ENCODE measurements around the gene TIPIN. TPM values are rescaled to one million over a fixed set of nuclear protein-coding genes. Genes with fewer than 3 reads are reported as not detected.
"Not testable (repeated sequence)": the region's sequence is repeated elsewhere in the genome, so short reads cannot be mapped to it uniquely, and the experiment has no call there.

Gene TIPIN
- total and polyA plus RNA-seq, 5 donors from 2014 or later = 6.0 to 11.2 (median 8.5) TPM

GRCh38 chr15:66359740-66360139 lies 3.3 kb upstream of the TIPIN start:
- H3K4me3 ChIP-seq (ENCODE audit: low read depth, low read length) = no peak overlapping the region
- no peak overlapping the region for H3K27ac ChIP-seq (ENCODE audit: insufficient read depth, low read length, poor library complexity, severe bottlenecking)
- Mint-ChIP-seq H3K4me1 (peaks cover 6 to 21% (median 15%) of the 10 kb centered on the region in 4 donors), H3K4me3 (peak overlapping the region in 3 of 4 donors; percentile 18 to 60 (median 43)), H3K27me3 (peaks cover 9% of the 10 kb centered on the region), H3K36me3 (no peaks in the 10 kb centered on the region), H3K27ac (no peak overlapping the region), H3K9me3 (peaks cover 0 to 3% (median 0%) of the 10 kb centered on the region in 7 donors)
- no peaks in the 10 kb centered on the region for H3K9me3 ChIP-seq (ENCODE audit: control insufficient read depth in 2 of 2, low read length in 2 of 2)
- peaks cover 7% of the 10 kb centered on the region for H3K4me1 ChIP-seq (ENCODE audit: control insufficient read depth, insufficient read depth, low read length, poor library complexity, severe bottlenecking)
- no peak for DNase-seq
- H3K36me3 ChIP-seq (ENCODE audit: control insufficient read depth, insufficient read depth, low read length) = no peaks in the 10 kb centered on the region
- H3K27me3 ChIP-seq (ENCODE audit: control insufficient read depth, insufficient read depth, low read length) = no peaks in the 10 kb centered on the region
- ATAC-seq (ENCODE audit: low read depth in 2 of 2) = no peak

GRCh38 chr15:66356077-66356358 lies 467 bp downstream of the TIPIN start:
- Histone ChIP-seq H3K9me3 (ENCODE audit: control insufficient read depth in 2 of 2, low read length in 2 of 2) (no peaks in the 10 kb centered on the region), H3K27ac (ENCODE audit: insufficient read depth, low read length, poor library complexity, severe bottlenecking) (peak overlapping the region; percentile 77), H3K36me3 (ENCODE audit: control insufficient read depth, insufficient read depth, low read length) (no peaks in the 10 kb centered on the region), H3K4me1 (ENCODE audit: control insufficient read depth, insufficient read depth, low read length, poor library complexity, severe bottlenecking) (peaks cover 7% of the 10 kb centered on the region), H3K4me3 (ENCODE audit: low read depth, low read length) (peak overlapping the region; percentile 80), H3K27me3 (ENCODE audit: control insufficient read depth, insufficient read depth, low read length) (no peaks in the 10 kb centered on the region)
- peaks cover 12 to 32% (median 19%) of the 10 kb centered on the region in 4 donors for H3K4me1 Mint-ChIP-seq
- no peaks in the 10 kb centered on the region for H3K27me3 Mint-ChIP-seq
- H3K9me3 Mint-ChIP-seq = peaks cover 0 to 5% (median 0%) of the 10 kb centered on the region in 7 donors
- DNase-seq (no peak), ATAC-seq (ENCODE audit: low read depth in 2 of 2) (no peak)
- H3K36me3 Mint-ChIP-seq = peaks cover 6% of the 10 kb centered on the region
- H3K27ac Mint-ChIP-seq = peak overlapping the region; percentile 92 to 98 (median 93)
- peak overlapping the region; percentile 89 to 100 (median 95) for H3K4me3 Mint-ChIP-seq

- ATAC-seq (ENCODE audit: low read depth in 2 of 2); H3K27me3 Mint-ChIP-seq; H3K27ac Mint-ChIP-seq; H3K4me1 Mint-ChIP-seq; H3K9me3 ChIP-seq (ENCODE audit: control insufficient read depth in 2 of 2, low read length in 2 of 2); DNase-seq; H3K4me1 ChIP-seq (ENCODE audit: control insufficient read depth, insufficient read depth, low read length, poor library complexity, severe bottlenecking); H3K27ac ChIP-seq (ENCODE audit: insufficient read depth, low read length, poor library complexity, severe bottlenecking); H3K36me3 ChIP-seq (ENCODE audit: control insufficient read depth, insufficient read depth, low read length); H3K9me3 Mint-ChIP-seq; H3K27me3 ChIP-seq (ENCODE audit: control insufficient read depth, insufficient read depth, low read length); H3K4me3 Mint-ChIP-seq; H3K4me3 ChIP-seq (ENCODE audit: low read depth, low read length): not testable (repeated sequence)
- peaks cover 21% of the 10 kb centered on the region for H3K36me3 Mint-ChIP-seq
Observed at GRCh38 chr15:66348530-66348929, 8.0 kb downstream of the TIPIN start.

DNA sequence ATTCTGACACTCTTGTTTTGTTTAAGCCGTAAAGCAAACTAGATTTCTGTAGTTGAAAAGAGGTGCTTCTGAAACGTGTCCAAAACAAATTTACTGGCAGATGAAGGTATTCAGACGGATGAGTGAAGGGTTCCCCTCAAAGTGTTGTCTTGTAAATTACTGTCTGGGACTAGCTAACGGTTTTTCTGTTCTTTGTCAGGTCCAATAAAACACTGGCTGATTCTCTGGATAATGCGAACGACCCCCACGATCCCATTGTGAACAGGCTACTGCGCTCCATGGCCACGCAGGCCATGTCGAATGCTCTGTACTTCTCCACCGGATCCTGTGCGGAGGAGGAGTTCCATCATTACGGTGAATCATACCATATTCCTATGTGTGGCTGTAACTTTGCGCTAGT lies 27.7 kb downstream of the TIPIN start:
- Histone ChIP-seq H3K36me3 (ENCODE audit: control insufficient read depth, insufficient read depth, low read length) (peaks cover 83% of the 10 kb centered on the region), H3K4me1 (ENCODE audit: control insufficient read depth, insufficient read depth, low read length, poor library complexity, severe bottlenecking) (no peaks in the 10 kb centered on the region), H3K27ac (ENCODE audit: insufficient read depth, low read length, poor library complexity, severe bottlenecking) (no peak overlapping the region), H3K27me3 (ENCODE audit: control insufficient read depth, insufficient read depth, low read length) (no peaks in the 10 kb centered on the region), H3K9me3 (ENCODE audit: control insufficient read depth in 2 of 2, low read length in 2 of 2) (no peaks in the 10 kb centered on the region), H3K4me3 (ENCODE audit: low read depth, low read length) (no peak overlapping the region)
- H3K4me1 Mint-ChIP-seq = peaks cover 0 to 5% (median 0%) of the 10 kb centered on the region in 4 donors
- no peak for ATAC-seq (ENCODE audit: low read depth in 2 of 2)
- no peaks in the 10 kb centered on the region for H3K9me3 Mint-ChIP-seq
- no peaks in the 10 kb centered on the region for H3K27me3 Mint-ChIP-seq
- H3K27ac Mint-ChIP-seq = no peak overlapping the region
- H3K4me3 Mint-ChIP-seq = no peak overlapping the region
- DNase-seq = no peak
- H3K36me3 Mint-ChIP-seq = peaks cover 29% of the 10 kb centered on the region

DNA sequence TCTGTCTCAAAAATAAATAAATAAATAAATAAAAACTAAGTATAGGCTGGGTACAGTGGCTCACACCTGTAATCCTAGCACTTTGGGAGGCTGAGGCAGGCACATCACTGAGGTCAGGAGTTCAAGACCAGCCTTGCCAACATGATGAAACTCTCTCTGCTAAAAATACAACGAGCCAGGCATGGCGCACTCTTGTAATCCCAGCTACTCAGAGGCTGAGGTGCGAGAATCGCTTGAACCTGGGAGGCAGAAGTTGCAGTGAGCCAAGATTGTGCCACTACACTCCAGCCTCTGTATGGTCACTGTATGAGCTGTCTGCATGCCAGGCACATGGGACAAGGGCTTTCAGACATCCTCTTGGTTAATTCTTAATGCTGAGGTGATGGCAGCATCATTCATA lies 28.7 kb downstream of the TIPIN start:
- H3K4me1 ChIP-seq (ENCODE audit: control insufficient read depth, insufficient read depth, low read length, poor library complexity, severe bottlenecking) = no peaks in the 10 kb centered on the region
- ATAC-seq (ENCODE audit: low read depth in 2 of 2) = no peak
- no peak for DNase-seq
- no peak overlapping the region for H3K27ac ChIP-seq (ENCODE audit: insufficient read depth, low read length, poor library complexity, severe bottlenecking)
- H3K27ac Mint-ChIP-seq = peak overlapping the region in 1 of 3 donors; percentile 46
- H3K4me3 ChIP-seq (ENCODE audit: low read depth, low read length) = no peak overlapping the region
- peaks cover 86% of the 10 kb centered on the region for H3K36me3 ChIP-seq (ENCODE audit: control insufficient read depth, insufficient read depth, low read length)
- no peaks in the 10 kb centered on the region for H3K27me3 Mint-ChIP-seq
- H3K4me3 Mint-ChIP-seq = no peak overlapping the region
- peaks cover 31% of the 10 kb centered on the region for H3K36me3 Mint-ChIP-seq
- H3K27me3 ChIP-seq (ENCODE audit: control insufficient read depth, insufficient read depth, low read length) = no peaks in the 10 kb centered on the region
- H3K9me3 ChIP-seq (ENCODE audit: control insufficient read depth in 2 of 2, low read length in 2 of 2) = no peaks in the 10 kb centered on the region
- H3K9me3 Mint-ChIP-seq = no peaks in the 10 kb centered on the region
- peaks cover 0 to 5% (median 0%) of the 10 kb centered on the region in 4 donors for H3K4me1 Mint-ChIP-seq

GRCh38 chr15:66326051-66326450 lies 30.4 kb downstream of the TIPIN start:
- H3K9me3 ChIP-seq (ENCODE audit: control insufficient read depth in 2 of 2, low read length in 2 of 2) = no peaks in the 10 kb centered on the region
- Mint-ChIP-seq H3K4me3 (no peak overlapping the region), H3K9me3 (no peaks in the 10 kb centered on the region), H3K27ac (no peak overlapping the region), H3K27me3 (no peaks in the 10 kb centered on the region), H3K36me3 (peaks cover 31% of the 10 kb centered on the region), H3K4me1 (peaks cover 0 to 5% (median 0%) of the 10 kb centered on the region in 4 donors)
- DNase-seq (no peak), ATAC-seq (ENCODE audit: low read depth in 2 of 2) (no peak)
- H3K4me1 ChIP-seq (ENCODE audit: control insufficient read depth, insufficient read depth, low read length, poor library complexity, severe bottlenecking) = no peaks in the 10 kb centered on the region
- no peak overlapping the region for H3K4me3 ChIP-seq (ENCODE audit: low read depth, low read length)
- H3K36me3 ChIP-seq (ENCODE audit: control insufficient read depth, insufficient read depth, low read length) = peaks cover 87% of the 10 kb centered on the region
- H3K27me3 ChIP-seq (ENCODE audit: control insufficient read depth, insufficient read depth, low read length) = no peaks in the 10 kb centered on the region
- no peak overlapping the region for H3K27ac ChIP-seq (ENCODE audit: insufficient read depth, low read length, poor library complexity, severe bottlenecking)

DNA sequence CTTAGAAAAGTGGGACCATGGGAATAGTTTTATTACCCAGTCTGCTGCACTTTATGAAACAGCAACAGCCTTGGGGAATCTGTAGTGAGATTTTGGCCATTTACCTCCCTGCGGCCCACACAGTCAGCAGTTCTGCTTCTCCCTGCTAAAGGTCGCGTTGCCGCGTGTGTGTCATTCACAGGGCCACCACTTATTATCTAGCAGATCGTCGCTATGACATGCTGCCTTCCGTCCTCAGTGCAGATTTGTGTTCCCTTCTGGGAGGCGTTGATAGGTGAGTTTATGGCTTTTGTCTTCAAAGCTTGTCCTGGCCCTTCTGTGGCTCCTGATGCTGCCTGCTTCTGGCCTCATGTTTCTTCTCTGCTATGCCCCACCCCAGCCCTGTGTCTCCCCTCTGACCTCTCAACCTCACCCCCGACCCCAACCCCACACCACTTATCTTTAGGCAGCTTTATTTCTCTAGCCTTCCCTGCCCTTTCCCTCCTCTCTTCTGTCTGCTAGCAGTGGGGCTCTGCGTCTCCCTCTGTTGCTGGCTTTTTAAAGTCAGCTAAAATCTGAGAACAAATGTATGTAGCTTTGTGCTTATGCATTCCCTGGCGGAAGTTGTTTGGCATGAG lies 33.1 kb downstream of the TIPIN start:
- Mint-ChIP-seq H3K36me3 (peaks cover 33% of the 10 kb centered on the region), H3K4me1 (peaks cover 0 to 5% (median 0%) of the 10 kb centered on the region in 4 donors), H3K4me3 (no peak overlapping the region), H3K27me3 (no peaks in the 10 kb centered on the region), H3K9me3 (no peaks in the 10 kb centered on the region), H3K27ac (peak overlapping the region; percentile 18 to 58 (median 37))
- no peaks in the 10 kb centered on the region for H3K9me3 ChIP-seq (ENCODE audit: control insufficient read depth in 2 of 2, low read length in 2 of 2)
- no peaks in the 10 kb centered on the region for H3K4me1 ChIP-seq (ENCODE audit: control insufficient read depth, insufficient read depth, low read length, poor library complexity, severe bottlenecking)
- H3K27me3 ChIP-seq (ENCODE audit: control insufficient read depth, insufficient read depth, low read length) = no peaks in the 10 kb centered on the region
- H3K36me3 ChIP-seq (ENCODE audit: control insufficient read depth, insufficient read depth, low read length) = peaks cover 86% of the 10 kb centered on the region
- DNase-seq = no peak
- H3K27ac ChIP-seq (ENCODE audit: insufficient read depth, low read length, poor library complexity, severe bottlenecking) = no peak overlapping the region
- no peak for ATAC-seq (ENCODE audit: low read depth in 2 of 2)
- no peak overlapping the region for H3K4me3 ChIP-seq (ENCODE audit: low read depth, low read length)

- no peak for DNase-seq
- H3K9me3 ChIP-seq (ENCODE audit: control insufficient read depth in 2 of 2, low read length in 2 of 2) = no peaks in the 10 kb centered on the region
- H3K36me3 ChIP-seq (ENCODE audit: control insufficient read depth, insufficient read depth, low read length) = peaks cover 81% of the 10 kb centered on the region
- H3K27ac ChIP-seq (ENCODE audit: insufficient read depth, low read length, poor library complexity, severe bottlenecking) = no peak overlapping the region
- H3K4me3 ChIP-seq (ENCODE audit: low read depth, low read length) = no peak overlapping the region
- Mint-ChIP-seq H3K4me1 (peaks cover 0 to 6% (median 0%) of the 10 kb centered on the region in 4 donors), H3K36me3 (peaks cover 54% of the 10 kb centered on the region), H3K4me3 (no peak overlapping the region), H3K27ac (peak overlapping the region in 1 of 3 donors; percentile 23), H3K9me3 (no peaks in the 10 kb centered on the region), H3K27me3 (no peaks in the 10 kb centered on the region)
- H3K27me3 ChIP-seq (ENCODE audit: control insufficient read depth, insufficient read depth, low read length) = no peaks in the 10 kb centered on the region
- no peak for ATAC-seq (ENCODE audit: low read depth in 2 of 2)
- H3K4me1 ChIP-seq (ENCODE audit: control insufficient read depth, insufficient read depth, low read length, poor library complexity, severe bottlenecking) = no peaks in the 10 kb centered on the region
Observed at GRCh38 chr15:66312144-66312543, 44.3 kb downstream of the TIPIN start.

Measured in CD4-positive, CD25-positive, alpha-beta regulatory T cell (primary cell).